Heart right ventricle (tissue), 16 donors: ENCODE results near the gene E4F1. TPM values are rescaled to one million over a fixed set of nuclear protein-coding genes. Genes with fewer than 3 reads are reported as not detected.
"Not testable (repeated sequence)": the region's sequence is repeated elsewhere in the genome, so short reads cannot be mapped to it uniquely, and the experiment has no call there.

ENCODE experiments used
- ATAC-seq, 8 donors: fragments of 200-7000 bp; cut with Tn5 transposase; one replicate each; pipeline ENCODE4 v1.9.1; 2020; ENCODE audit warnings: mild to moderate bottlenecking in 8 of 8, moderate library complexity in 8 of 8, moderate number of reproducible peaks in 1 of 8
- DNase-seq, 2 donors: peaks; one replicate each; pipeline ENCODE4 v3.0.0-alpha.2; 2020
- H3K27ac ChIP-seq, 10 donors: fragments of 200-600 bp; sonication (generic) in 2 of 10; one replicate each; pipeline versions ENCODE4 v1.5.0 to v1.8.0; 2020 to 2022; ENCODE audit warnings: mild to moderate bottlenecking in 3 of 10
- H3K27me3 ChIP-seq, 7 donors: fragments of 200-600 bp; one replicate each; pipeline ENCODE4 v1.8.0; 2021 to 2022; ENCODE audit warnings: mild to moderate bottlenecking in 2 of 7
- H3K36me3 ChIP-seq, 9 donors: fragments of 200-600 bp; sonication (generic) in 1 of 9; one replicate each; pipeline versions ENCODE4 v1.5.0 to v1.8.0; 2020 to 2022; ENCODE audit warnings: mild to moderate bottlenecking in 2 of 9
- H3K4me1 ChIP-seq, 9 donors: fragments of 200-600 bp; sonication (generic) in 1 of 9; one replicate each; pipeline versions ENCODE4 v1.5.0 to v1.8.0; 2020 to 2022; ENCODE audit warnings: mild to moderate bottlenecking in 4 of 9
- H3K4me3 ChIP-seq, 10 donors: fragments of 200-600 bp; sonication (generic) in 2 of 10; one replicate each; pipeline versions ENCODE4 v1.5.0 to v1.8.0; 2020 to 2022; ENCODE audit warnings: mild to moderate bottlenecking in 7 of 10, moderate library complexity in 2 of 10
- H3K9me3 ChIP-seq, 11 donors: fragments of 200-600 bp in 10 of 11; sonication (generic) in 2 of 11; one replicate each; pipeline versions ENCODE4 v1.5.0 to v1.8.0; 2013 to 2022; ENCODE audit warnings: mild to moderate bottlenecking in 2 of 11, control low read depth in 1 of 11, moderate library complexity in 1 of 11
- WGBS, 2 donors: extraction: QIAGEN DNeasy Blood & Tissue Kit; methylation state at CpG; one replicate each; pipeline ENCODE4 v1.1.7; 2013; ENCODE audit warnings: inconsistent platforms in 1 of 2; 5-methylcytosine and 5-hydroxymethylcytosine counted together
- intact Hi-C, 10 donors: fragments of 100-400 bp; cut with DNase I; formaldehyde crosslinking; loops; one replicate each; pipeline versions ENCODE4 v1.11.1 to v1.14.2; 2022
- polyA plus RNA-seq, 2 donors: library from polyadenylated mRNA; stranded (reverse); fragments of 200-250 nt; gene quantifications; one replicate each; pipeline ENCODE4 v1.2.3, GENCODE V29; 2013
- total RNA-seq, 10 donors: library from RNA; stranded (reverse); fragmentation: NEBNext Ultra II Directional in 3 of 10; extraction: Animal tissue kit (Norgen Biotek cat#: 25700) in 3 of 10; gene quantifications; one replicate each; pipeline versions ENCODE4 v1.2.1 to v1.2.4, GENCODE V29; 2021 to 2023
- TF ChIP-seq, protein P1 (sequence below), 9 donors: fragments of 200-600 bp; sonication (generic) in 2 of 9; IDR thresholded peaks; one replicate each; pipeline versions ENCODE4 v1.5.0 to v1.8.0; 2021 to 2022; ENCODE audit warnings: antibody characterized with exemption in 9 of 9, mild to moderate bottlenecking in 5 of 9, moderate library complexity in 1 of 9
- donor health status: Arrhythmogenic right ventricular cardiomyopathy.
- donor health status: ischemic (EF 13 %, LVEDD 7.1; RV severe dilation, severe dysfunction).
- donor health status: healthy with polysubstance abuse.
- donor health status: DM: no; HTN: yes; CAD: no.
- donor health status: DM: no; HTN: no; CAD: no.
- donor health status: ischemic (EF 25% LVEDD 6.9; RV normal size, moderate dysfunction).
- donor health status: ischemic (EF 25% LVEDD 5.7; RV mildly dilated, moderate dysfunction).
- donor health status: healthy.
- donor health status: DM: yes; HTN: yes; CAD: no.
- donor health status: Ischemic cardiomyopathy.
- donor health status: ischemic (EF 35%, LVEDD 5.7; RV mildly dilated, moderate dysfunction).
- donor health status: nonischemic (EF 11% LVEDD 7.7; RV severe dilation, severe dysfunction).
- donor health status: DM: yes; HTN: yes; CAD: no.
- donor health status: PGD.
- donor health status: ischemic (EF 29% LVEDD 5.4; RV normal size, mild dysfunction).
- donor health status: nonischemic (EF 23%, LVEDD 6.1; RV moderate dilation, normal function).

E4F1 gene
- total and polyA plus RNA-seq, 12 donors: 8.4 to 34.8 (median 10.9) TPM

DNA sequence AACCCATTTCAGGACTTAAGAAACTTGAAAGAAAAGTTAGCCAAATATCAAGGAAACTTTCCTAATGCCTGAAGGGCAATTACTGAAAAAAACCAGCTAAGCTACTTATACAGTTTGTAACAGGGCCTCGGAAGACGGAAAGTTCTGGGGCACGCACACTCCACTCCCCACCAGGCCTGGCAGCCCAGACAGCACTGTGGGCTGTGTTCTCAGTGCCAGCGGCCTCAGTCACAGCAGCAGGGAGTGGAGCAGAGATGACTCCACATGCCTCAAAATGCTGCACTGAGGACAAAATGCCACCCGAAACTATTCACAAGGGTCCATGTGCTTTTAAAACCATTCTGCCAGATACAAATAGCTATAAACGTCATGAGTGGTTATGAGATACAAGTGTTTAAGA lies 34.3 kb downstream of the E4F1 start:
- Histone ChIP-seq H3K27me3 (no peaks in the 10 kb centered on the region), H3K9me3 (no peaks in the 10 kb centered on the region), H3K36me3 (peaks cover 18 to 100% (median 87%) of the 10 kb centered on the region in 9 donors), H3K4me1 (no peaks in the 10 kb centered on the region), H3K4me3 (no peak overlapping the region), H3K27ac (no peak overlapping the region)
- ATAC-seq: no peak
- DNase-seq: no peak
- WGBS, 2 donors: 91 to 92% methylated on average over 6 of the region's 6 CpGs
- TF ChIP-seq, protein P1, sequence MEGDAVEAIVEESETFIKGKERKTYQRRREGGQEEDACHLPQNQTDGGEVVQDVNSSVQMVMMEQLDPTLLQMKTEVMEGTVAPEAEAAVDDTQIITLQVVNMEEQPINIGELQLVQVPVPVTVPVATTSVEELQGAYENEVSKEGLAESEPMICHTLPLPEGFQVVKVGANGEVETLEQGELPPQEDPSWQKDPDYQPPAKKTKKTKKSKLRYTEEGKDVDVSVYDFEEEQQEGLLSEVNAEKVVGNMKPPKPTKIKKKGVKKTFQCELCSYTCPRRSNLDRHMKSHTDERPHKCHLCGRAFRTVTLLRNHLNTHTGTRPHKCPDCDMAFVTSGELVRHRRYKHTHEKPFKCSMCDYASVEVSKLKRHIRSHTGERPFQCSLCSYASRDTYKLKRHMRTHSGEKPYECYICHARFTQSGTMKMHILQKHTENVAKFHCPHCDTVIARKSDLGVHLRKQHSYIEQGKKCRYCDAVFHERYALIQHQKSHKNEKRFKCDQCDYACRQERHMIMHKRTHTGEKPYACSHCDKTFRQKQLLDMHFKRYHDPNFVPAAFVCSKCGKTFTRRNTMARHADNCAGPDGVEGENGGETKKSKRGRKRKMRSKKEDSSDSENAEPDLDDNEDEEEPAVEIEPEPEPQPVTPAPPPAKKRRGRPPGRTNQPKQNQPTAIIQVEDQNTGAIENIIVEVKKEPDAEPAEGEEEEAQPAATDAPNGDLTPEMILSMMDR (IDR thresholded peaks at IDR 0.05): no peak
- intact Hi-C loops: loop anchor here in 1 of 10 donors (10.0 kb wide), 1 partner anchor 233 kb away; the partner anchor contains the start of gene NHERF2

DNA sequence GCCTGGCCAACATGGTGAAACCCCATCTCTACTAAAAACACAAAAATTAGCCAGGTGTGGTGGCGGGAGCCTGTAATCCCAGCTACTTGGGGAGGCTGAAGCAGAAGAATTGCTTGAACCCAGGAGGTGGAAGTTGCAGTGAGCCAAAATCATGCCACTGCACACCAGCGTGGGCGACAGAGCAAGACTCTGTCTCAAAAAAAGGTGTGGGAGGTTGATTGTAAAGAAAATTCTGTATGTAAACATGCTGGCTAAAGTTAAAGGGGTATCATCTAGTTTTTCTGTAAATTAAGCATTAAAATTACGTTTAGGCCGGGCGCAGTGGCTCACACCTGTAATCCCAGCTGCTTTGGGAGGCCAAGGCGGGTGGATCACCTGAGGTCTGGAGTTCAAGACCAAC lies 35.1 kb downstream of the E4F1 start:
- H3K4me3 ChIP-seq, H3K4me1 ChIP-seq, H3K27me3 ChIP-seq, ATAC-seq, H3K9me3 ChIP-seq, DNase-seq, H3K27ac ChIP-seq: not testable (repeated sequence)
- intact Hi-C loops: loop anchor here in 1 of 10 donors (10.0 kb wide), 1 partner anchor 234 kb away; the partner anchor contains the start of gene NHERF2
- peaks cover 15 to 100% (median 87%) of the 10 kb centered on the region in 9 donors for H3K36me3 ChIP-seq
- 96 to 97% methylated on average over 7 of the region's 7 CpGs for WGBS, 2 donors

DNA sequence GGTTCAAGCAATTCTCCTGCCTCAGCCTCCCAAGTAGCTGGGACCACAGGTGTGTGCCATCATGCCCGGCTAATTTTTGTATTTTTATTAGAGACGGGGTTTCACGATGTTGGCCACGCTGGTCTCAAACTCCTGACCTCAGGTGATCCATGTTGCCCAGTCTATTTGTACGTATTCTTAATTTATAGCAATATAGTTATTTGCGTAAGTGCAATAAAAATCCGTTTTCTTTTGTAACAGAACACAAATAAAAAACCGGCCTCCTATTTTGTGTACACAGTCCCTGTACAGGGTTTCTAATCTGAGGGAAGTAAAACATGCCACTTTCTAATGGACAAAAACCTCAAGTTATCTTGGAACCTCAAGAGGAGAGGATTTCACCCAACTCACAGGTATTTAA lies 36.9 kb downstream of the E4F1 start:
- no peak overlapping the region for H3K4me3 ChIP-seq
- H3K36me3 ChIP-seq: peaks cover 11 to 100% (median 77%) of the 10 kb centered on the region in 9 donors
- H3K9me3 ChIP-seq: no peaks in the 10 kb centered on the region
- ATAC-seq (no peak), DNase-seq (no peak)
- 96 to 97% methylated on average over 8 of the region's 8 CpGs for WGBS, 2 donors
- peaks cover 0 to 9% (median 4%) of the 10 kb centered on the region in 9 donors for H3K4me1 ChIP-seq
- intact Hi-C loops: no loop called here
- TF ChIP-seq, protein P1 (IDR thresholded peaks at IDR 0.05): no peak
- H3K27me3 ChIP-seq: no peaks in the 10 kb centered on the region
- H3K27ac ChIP-seq: no peak overlapping the region

DNA sequence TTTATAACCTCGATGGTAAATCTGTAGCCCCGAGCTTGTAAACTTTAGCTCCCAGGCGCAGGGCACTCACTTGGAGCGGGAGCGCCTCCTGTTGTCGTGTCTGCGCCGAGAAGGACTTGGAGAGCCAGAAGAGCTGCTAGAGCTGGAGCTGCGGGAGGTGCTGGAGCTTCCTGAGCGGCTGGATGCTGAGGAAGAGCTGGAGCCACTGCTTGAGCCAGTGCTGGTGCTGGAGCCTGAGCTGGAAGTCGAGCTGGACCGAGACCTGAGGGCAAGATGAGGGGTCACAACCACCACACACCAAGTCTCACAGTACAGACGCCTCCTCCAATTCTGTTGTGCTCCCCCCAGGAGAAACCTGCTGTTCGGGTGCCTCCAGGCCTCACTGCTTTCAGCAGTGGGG lies 39.6 kb downstream of the E4F1 start:
- H3K27me3 ChIP-seq, intact Hi-C loops, DNase-seq, H3K27ac ChIP-seq, ATAC-seq, H3K4me3 ChIP-seq, H3K9me3 ChIP-seq: not testable (repeated sequence)
- Histone ChIP-seq H3K36me3 (peaks cover 11 to 82% (median 49%) of the 10 kb centered on the region in 9 donors), H3K4me1 (peaks cover 3 to 29% (median 22%) of the 10 kb centered on the region in 9 donors)
- WGBS, 2 donors: 83% methylated on average over 14 of the region's 14 CpGs

DNA sequence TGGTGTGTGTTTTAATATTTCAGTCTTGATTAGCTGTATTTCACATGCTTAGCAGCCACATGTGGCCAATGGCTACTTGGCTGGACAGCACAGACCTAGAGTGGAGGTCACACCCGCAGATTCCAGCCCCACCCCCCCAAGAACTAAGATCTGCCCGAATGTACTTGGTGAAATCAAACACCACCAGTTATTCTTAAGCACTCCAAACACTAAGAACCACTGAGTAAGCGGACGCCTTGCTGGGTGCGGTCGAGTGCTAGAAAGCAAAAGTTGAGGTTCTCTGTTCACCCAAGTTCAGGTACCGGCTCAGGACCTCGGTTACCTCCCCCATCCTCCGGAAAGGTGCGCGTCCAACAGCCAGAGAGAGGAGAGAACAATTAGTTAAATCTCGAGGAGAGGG lies 43.5 kb downstream of the E4F1 start:
- ATAC-seq, DNase-seq, H3K9me3 ChIP-seq, H3K27me3 ChIP-seq: not testable (repeated sequence)
- peaks cover 7 to 46% (median 40%) of the 10 kb centered on the region in 9 donors for H3K4me1 ChIP-seq
- peak overlapping the region in 5 of 10 donors; percentile 93 to 99 (median 98) for H3K27ac ChIP-seq
- H3K4me3 ChIP-seq: peak overlapping the region; percentile 53 to 97 (median 87)
- WGBS, 2 donors: 7 to 9% methylated on average over 7 to 10 of the region's 12 CpGs
- intact Hi-C loops: loop anchor here in 1 of 10 donors (5.0 kb wide), 1 partner anchor 160 kb away; the partner anchor contains the start of gene CCNF
- H3K36me3 ChIP-seq: peaks cover 3 to 43% (median 18%) of the 10 kb centered on the region in 9 donors

DNA sequence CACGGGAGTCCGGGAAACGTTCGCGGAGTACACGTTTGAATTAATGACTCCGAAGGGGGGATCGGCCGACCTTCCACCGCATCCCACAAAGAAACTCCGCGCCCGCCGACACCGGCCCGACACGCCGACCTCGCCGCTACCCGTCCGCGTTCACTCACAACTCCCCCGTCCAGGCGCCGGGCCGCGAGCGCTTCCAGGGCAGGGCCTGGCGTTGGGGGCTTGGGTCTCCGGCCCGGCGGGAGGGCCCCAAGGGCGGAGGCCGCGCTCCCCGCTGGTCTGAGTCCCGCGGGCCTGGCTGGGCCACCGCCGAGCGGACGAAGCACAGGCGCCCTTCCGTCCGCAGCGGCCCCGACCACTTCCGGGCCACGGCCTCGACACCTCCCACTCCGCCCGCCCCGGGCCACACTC lies 44.1 kb downstream of the E4F1 start:
- peaks cover 7 to 46% (median 40%) of the 10 kb centered on the region in 9 donors for H3K4me1 ChIP-seq
- not testable (repeated sequence) for DNase-seq, H3K9me3 ChIP-seq, H3K27me3 ChIP-seq
- peak overlapping the region; percentile 53 to 97 (median 87) for H3K4me3 ChIP-seq
- intact Hi-C loops: loop anchor here in 1 of 10 donors (5.0 kb wide), 1 partner anchor 160 kb away; the partner anchor contains the start of gene CCNF
- H3K36me3 ChIP-seq: peaks cover 0 to 37% (median 12%) of the 10 kb centered on the region in 9 donors
- peak; percentile 85 to 91 (median 89) for ATAC-seq
- H3K27ac ChIP-seq: peak overlapping the region; percentile 80 to 100 (median 98)
- WGBS, 2 donors: 0 to 1% methylated on average over 36 to 54 of the region's 54 CpGs
